Parathyroid adenoma (tissue), 2 donors: ENCODE measurements around the gene PCDH17.

Experiments used
- H2AFZ ChIP-seq: fragments of 300-600 bp; sonication (generic); one replicate; pipeline ENCODE4 v1.7.0; 2017; ENCODE audit warnings: antibody characterized with exemption, mild to moderate bottlenecking
- H3K27ac ChIP-seq: fragments of 300-600 bp; sonication (generic); one replicate; pipeline ENCODE4 v1.7.0; 2017
- H3K27me3 ChIP-seq: fragments of 300-600 bp; sonication (generic); one replicate; pipeline ENCODE4 v1.7.0; 2017; ENCODE audit warnings: low read length; ENCODE audit not compliant: control insufficient read depth, insufficient read depth
- H3K36me3 ChIP-seq: fragments of 300-600 bp; sonication (generic); one replicate; pipeline ENCODE4 v1.7.0; 2017; ENCODE audit warnings: low read length; ENCODE audit not compliant: control insufficient read depth, insufficient read depth
- H3K4me1 ChIP-seq: fragments of 300-600 bp; sonication (generic); one replicate; pipeline ENCODE4 v1.7.0; 2017; ENCODE audit warnings: control low read depth
- H3K4me2 ChIP-seq: fragments of 300-600 bp; sonication (generic); one replicate; pipeline ENCODE4 v1.7.0; 2017; ENCODE audit warnings: low read length
- H3K4me3 ChIP-seq: fragments of 300-600 bp; sonication (generic); one replicate; pipeline ENCODE4 v1.7.0; 2017; ENCODE audit warnings: low read depth, low read length
- H3K79me2 ChIP-seq: fragments of 300-600 bp; sonication (generic); one replicate; pipeline ENCODE4 v1.7.0; 2017; ENCODE audit warnings: control low read depth
- H3K9ac ChIP-seq: fragments of 300-600 bp; sonication (generic); one replicate; pipeline ENCODE4 v1.7.0; 2017; ENCODE audit warnings: mild to moderate bottlenecking
- H3K9me3 ChIP-seq: fragments of 300-600 bp; sonication (generic); one replicate; pipeline ENCODE4 v1.7.0; 2017; ENCODE audit warnings: low read length; ENCODE audit not compliant: control insufficient read depth
- CTCF ChIP-seq: fragments of 300-600 bp; sonication (generic); IDR thresholded peaks from one replicate; pipeline ENCODE4 v1.7.0; 2017; ENCODE audit warnings: antibody characterized with exemption, mild to moderate bottlenecking
- donor health status: primary hyperparathyroidism.

PCDH17 gene

GRCh38 chr13:57682128-57682716, 50.7 kb downstream of the PCDH17 start:
- TF ChIP-seq CTCF = no peak

GRCh38 chr13:57698851-57699250, 67.3 kb downstream of the PCDH17 start:
- H3K9me3 ChIP-seq = no peaks in the 10 kb centered on the region
- no peaks in the 10 kb centered on the region for H3K79me2 ChIP-seq
- no peak overlapping the region for H3K4me3 ChIP-seq
- no peak for TF ChIP-seq CTCF
- no peaks in the 10 kb centered on the region for H3K36me3 ChIP-seq
- no peaks in the 10 kb centered on the region for H3K27me3 ChIP-seq
- no peaks in the 10 kb centered on the region for H3K4me1 ChIP-seq
- no peak overlapping the region for H2AFZ ChIP-seq
- no peak overlapping the region for H3K9ac ChIP-seq
- no peak overlapping the region for H3K27ac ChIP-seq
- H3K4me2 ChIP-seq = no peak overlapping the region

More at GRCh38 chr13:57682128-57682716, 50.7 kb downstream of the PCDH17 start:
- Histone ChIP-seq H3K4me3 (no peak overlapping the region), H3K9me3 (no peaks in the 10 kb centered on the region), H3K27ac (no peak overlapping the region), H3K9ac (no peak overlapping the region), H3K27me3 (no peaks in the 10 kb centered on the region), H2AFZ (no peak overlapping the region), H3K79me2 (no peaks in the 10 kb centered on the region), H3K4me1 (no peaks in the 10 kb centered on the region), H3K4me2 (no peak overlapping the region), H3K36me3 (no peaks in the 10 kb centered on the region)

- no peak for TF ChIP-seq CTCF
- H3K9ac ChIP-seq = no peak overlapping the region
- no peaks in the 10 kb centered on the region for H3K9me3 ChIP-seq
- no peaks in the 10 kb centered on the region for H3K27me3 ChIP-seq
- H3K27ac ChIP-seq = no peak overlapping the region
- no peak overlapping the region for H3K4me3 ChIP-seq
- no peaks in the 10 kb centered on the region for H3K79me2 ChIP-seq
- H3K4me2 ChIP-seq = no peak overlapping the region
- no peak overlapping the region for H2AFZ ChIP-seq
- no peaks in the 10 kb centered on the region for H3K36me3 ChIP-seq
- H3K4me1 ChIP-seq = no peaks in the 10 kb centered on the region
Observed at GRCh38 chr13:57704031-57704430, 72.5 kb downstream of the PCDH17 start.

GRCh38 chr13:57716295-57716694, 84.8 kb downstream of the PCDH17 start:
- Histone ChIP-seq H3K4me2 (no peak overlapping the region), H3K36me3 (no peaks in the 10 kb centered on the region), H3K9me3 (no peaks in the 10 kb centered on the region), H3K9ac (no peak overlapping the region), H2AFZ (no peak overlapping the region), H3K27me3 (no peaks in the 10 kb centered on the region), H3K4me1 (no peaks in the 10 kb centered on the region), H3K79me2 (no peaks in the 10 kb centered on the region), H3K4me3 (no peak overlapping the region), H3K27ac (no peak overlapping the region)
- no peak for TF ChIP-seq CTCF
